Keratinocyte (primary cell): ENCODE results near the gene ALG3.

Experiments
- EZH2 ChIP-seq: IDR thresholded peaks from one replicate; pipeline ENCODE4 v1.6.1; 2012; ENCODE audit warnings: inconsistent platforms, mild to moderate bottlenecking, low read length, moderate library complexity
- TF ChIP-seq, protein P1 (sequence below), 3 experiments: IDR thresholded peaks in 1 of 3; conservative IDR thresholded peaks in 1 of 3; optimal IDR thresholded peaks in 1 of 3; 2 replicates in 2 of 3; 3 replicates in 1 of 3; pipeline versions ENCODE3 to v1.5.1; 2011; ENCODE audit warnings: low read length in 3 of 3, mild to moderate bottlenecking in 3 of 3, moderate library complexity in 2 of 3, control low read depth in 1 of 3, inconsistent platforms in 1 of 3; ENCODE audit not compliant: insufficient read depth in 2 of 3; ENCODE audit errors: extremely low read depth in 1 of 3

DNA sequence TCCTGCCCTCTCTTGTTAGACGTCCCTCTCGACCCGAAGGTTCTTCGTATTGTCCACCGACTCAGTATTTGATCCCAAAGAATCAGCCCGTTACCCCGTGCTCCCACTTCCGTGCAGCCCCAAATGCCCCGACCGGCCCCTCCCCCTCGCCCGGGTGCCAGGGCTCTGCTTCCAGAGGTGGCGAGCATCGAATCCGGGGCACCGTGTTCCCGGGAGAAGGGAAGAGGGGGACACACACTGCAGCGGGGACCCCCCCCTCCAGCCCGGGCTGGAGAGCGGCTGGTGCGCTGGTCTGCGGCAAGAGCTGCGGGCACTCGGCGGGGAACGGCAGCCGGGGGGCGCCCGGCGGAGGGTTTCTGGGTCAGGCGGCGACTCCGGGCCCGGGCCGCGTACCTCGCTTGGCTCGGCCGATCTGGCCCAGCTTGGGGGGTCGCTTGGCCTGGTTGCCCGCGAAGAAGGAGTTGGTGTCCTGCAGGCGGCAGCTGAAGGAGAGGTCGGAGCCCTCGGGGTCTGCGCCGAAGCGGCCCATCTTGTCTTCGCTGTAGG lies 12.0 kb upstream of the ALG3 start:
- TF ChIP-seq, protein P1, sequence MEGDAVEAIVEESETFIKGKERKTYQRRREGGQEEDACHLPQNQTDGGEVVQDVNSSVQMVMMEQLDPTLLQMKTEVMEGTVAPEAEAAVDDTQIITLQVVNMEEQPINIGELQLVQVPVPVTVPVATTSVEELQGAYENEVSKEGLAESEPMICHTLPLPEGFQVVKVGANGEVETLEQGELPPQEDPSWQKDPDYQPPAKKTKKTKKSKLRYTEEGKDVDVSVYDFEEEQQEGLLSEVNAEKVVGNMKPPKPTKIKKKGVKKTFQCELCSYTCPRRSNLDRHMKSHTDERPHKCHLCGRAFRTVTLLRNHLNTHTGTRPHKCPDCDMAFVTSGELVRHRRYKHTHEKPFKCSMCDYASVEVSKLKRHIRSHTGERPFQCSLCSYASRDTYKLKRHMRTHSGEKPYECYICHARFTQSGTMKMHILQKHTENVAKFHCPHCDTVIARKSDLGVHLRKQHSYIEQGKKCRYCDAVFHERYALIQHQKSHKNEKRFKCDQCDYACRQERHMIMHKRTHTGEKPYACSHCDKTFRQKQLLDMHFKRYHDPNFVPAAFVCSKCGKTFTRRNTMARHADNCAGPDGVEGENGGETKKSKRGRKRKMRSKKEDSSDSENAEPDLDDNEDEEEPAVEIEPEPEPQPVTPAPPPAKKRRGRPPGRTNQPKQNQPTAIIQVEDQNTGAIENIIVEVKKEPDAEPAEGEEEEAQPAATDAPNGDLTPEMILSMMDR (optimal IDR thresholded peaks at IDR 0.05 in 1 of 3, IDR thresholded peaks at IDR 0.05 in 1 of 3, conservative IDR thresholded peaks at IDR 0.05 in 1 of 3; ENCODE audit: extremely low read depth in 1 of 3, insufficient read depth in 2 of 3, low read length in 3 of 3), result no peak
- peak; percentile 65 for TF ChIP-seq EZH2
